EH (cell line): ENCODE data around the gene DCLK3.

Source experiments
- DNase-seq: peaks from one replicate; pipeline ENCODE4 v3.0.0-alpha.2; 2015; ENCODE audit warnings: low read depth

DCLK3 gene

DNA sequence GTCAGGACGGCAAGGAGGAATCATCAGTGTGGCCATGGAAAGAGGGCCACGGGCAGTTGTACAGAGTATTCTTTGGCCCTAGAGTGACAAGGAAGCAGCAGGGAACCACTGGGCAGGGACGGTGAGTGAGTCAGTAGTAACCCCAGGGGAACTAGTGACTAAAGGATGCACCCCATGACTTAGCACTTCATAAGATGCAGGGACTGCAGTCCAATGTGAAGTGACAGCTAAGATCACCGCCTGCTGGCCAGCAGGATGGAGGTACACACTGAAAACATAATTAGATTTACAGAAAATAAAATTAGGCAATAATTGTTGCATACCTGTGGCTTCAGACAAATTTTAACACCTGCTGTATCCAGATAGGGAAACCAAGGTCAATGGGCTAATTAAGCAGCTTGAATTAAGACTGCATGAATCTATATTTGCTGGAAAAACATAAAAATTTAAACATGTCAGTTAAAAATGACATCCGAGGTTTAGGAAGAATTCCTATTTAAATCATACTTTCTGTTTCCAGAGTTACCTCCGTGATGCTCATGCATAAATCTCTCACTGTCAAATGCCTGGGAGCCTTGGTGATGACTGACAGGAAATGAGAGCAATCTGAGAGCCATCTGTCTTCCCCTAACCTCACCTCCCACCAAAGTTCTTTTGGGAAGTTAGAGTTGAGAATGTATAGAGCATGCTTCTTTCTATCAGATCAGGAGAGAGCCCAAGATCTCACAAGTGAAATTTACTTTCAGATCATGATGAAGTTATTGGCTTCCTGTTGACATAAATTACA, 56.5 kb downstream of the DCLK3 start:
- DNase-seq: peak; percentile 87

DNA sequence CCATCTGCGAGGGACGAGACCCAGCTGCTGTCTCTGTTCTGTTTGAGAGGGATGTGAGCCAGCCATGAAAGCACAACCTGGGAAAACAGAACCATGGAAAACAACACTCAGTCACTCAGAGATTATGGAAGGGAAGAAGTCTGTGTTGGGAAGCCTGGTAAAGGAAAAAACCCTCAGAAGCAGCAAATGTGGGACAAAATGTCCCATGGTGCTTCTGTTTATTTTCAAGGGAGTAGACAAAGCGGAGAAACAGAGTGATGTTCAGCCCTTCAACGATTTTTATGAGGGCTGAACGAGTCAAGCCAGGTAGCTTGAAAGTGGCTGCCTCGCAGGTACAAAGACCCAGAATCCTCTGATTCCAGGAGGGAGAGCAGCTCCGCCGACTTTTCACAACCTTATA, 59.3 kb downstream of the DCLK3 start:
- DNase-seq: no peak

DNA sequence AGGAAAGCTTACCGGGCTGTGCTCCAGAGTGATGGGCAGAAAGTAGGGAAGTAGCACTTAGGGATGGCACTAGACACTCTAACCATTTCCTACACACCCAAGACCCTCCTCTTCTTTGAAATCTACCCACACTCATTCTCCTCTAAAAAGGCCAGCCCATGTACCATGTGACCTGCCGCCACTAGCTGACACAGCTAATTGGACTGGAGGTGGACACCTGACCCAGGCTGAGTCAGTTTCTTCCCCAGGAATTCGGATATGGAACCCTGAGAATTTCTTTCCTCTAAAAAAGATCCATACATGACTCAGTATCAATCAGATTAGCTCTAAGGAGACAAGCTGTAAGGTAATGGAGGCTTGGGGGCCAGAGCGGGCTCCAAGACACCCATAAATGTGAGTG, 60.1 kb downstream of the DCLK3 start:
- no peak for DNase-seq

DNA sequence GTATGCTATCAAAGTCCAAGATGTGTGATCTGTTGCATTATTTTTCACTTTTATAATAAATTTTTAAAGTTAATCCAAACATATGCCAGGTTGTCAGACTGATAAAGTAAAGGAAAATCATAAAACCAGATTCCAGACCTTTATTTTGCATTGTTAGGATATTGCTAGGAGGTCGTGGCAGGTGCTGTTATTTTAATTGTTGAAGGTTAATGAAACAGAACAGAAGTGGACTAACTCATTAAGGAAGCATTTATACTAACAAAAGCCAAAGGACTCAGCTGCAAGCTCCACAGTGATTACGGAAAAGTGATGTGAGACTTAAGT, 63.1 kb downstream of the DCLK3 start:
- DNase-seq: no peak

DNA sequence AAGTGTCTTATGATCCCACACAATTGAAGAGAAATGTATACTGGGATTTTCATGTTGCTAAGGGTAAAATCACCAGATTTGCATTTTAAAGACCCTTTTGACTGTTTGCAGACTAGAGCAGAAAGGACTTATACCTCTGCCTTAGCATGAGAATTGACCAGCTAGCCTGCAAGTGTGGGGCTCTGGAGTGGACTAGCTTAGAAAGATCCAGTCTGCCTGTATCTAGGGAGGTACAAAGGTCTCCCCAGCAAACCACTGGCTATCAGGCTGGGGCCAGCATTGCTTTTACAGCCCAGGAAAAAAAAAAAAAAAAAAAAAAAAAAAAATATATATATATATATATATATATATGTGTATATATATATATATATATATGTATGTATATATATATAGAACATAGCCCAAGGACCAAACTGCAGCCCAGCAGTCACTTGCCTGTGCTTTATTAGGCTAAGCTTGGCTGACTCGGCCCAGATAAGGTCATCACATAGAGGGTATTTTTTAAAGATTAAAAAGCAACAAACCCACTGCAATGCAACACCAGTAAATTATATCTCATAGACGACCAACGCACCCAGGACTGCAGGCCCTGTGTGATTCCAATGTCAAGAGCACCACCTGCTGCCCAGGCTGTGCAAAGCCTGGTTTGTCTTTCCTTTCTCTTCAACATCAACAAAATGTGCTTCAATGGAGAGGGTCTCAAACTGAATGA, 63.7 kb downstream of the DCLK3 start:
- DNase-seq: peak; percentile 86

DNA sequence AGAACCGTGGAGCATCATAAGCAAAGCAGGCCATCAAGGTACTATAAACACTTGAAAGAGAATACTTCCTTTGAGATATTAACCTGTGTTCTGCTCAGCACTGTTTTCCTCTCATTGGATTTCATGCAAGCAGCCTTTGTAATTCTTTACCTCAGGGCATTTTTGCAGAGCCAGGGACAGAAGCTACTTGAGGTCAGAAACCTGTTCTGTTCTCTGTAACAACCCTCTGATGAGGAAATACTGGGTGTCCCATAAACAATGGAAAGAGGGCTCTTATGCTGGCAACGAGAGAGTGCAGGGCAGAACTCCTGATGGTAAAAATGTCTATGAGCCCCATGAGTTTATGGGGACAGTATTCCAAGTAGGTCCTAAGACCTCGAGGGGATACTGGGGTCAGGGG, 66.0 kb downstream of the DCLK3 start:
- no peak for DNase-seq

DNA sequence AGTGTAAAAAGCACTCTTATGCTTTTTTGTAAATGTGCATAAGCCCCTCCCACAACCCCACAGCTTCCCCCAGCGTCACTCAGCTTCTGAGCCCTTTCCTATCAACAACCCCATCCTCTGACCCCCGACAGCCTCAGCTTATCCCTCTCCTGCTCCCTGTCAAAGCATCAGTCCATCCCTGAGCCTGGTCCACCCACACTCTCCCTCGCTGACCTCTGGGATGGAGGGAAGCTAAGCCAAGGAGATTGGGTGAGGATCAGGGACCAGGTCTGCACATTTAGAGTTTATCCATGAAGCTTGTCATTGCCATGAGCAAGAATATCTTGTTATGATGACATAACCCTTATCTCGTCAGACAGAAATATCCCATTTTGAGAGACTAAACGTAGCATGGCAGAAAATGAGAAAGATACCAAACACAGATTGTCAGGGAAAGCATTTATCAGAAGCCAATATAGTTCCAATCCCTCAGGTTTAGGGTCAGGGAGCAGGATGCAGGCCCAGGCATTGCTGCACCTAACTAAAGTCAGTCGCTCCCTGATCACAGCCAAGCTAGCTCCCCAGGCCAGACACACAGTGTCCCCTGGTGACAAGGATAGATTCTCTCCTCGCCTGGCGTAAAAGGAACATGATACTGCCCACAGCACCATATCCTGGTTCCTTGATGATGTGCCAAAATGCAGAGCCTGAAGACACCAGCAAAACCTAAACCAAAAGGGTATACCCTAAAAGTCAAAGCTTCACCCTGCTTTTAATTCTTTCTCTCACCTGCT, 66.9 kb downstream of the DCLK3 start:
- DNase-seq: peak; percentile 39

DNA sequence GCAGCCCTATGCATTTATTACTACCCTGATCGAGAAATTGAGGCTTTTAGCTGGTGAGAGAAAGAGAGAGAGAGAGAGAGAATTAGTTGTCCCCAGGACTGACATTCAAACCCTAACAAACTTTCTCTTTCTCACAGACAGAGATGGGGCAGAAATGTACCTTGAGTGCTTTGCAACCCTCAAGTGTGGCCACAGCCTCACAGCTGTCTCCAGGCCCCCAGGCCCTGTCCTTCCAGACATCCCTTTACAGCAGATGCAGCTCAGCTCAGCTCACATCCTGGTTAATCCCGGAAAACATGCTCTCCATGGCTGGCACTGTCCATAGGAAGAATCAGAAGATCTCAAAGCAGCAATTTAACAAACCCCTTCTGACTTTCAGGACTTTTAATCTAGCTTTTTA, 67.6 kb downstream of the DCLK3 start:
- peak; percentile 17 for DNase-seq

DNA sequence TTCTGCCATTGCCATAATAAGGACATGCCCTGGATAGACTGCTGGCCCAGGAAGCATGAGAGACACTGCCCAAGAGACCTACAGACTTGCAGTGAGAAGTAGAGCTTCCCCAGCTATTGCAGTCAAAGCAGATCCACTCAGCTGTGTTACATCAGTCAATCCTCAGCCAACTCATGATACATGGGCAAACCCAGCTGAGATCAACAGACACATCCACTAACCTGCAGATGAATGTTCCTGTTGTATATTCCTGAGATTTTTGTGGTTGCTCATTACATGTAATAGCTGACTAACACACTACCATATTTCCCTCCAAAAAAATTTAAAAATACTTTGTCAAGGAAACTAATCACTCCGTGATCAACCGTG, 68.6 kb downstream of the DCLK3 start:
- DNase-seq: peak; percentile 77

DNA sequence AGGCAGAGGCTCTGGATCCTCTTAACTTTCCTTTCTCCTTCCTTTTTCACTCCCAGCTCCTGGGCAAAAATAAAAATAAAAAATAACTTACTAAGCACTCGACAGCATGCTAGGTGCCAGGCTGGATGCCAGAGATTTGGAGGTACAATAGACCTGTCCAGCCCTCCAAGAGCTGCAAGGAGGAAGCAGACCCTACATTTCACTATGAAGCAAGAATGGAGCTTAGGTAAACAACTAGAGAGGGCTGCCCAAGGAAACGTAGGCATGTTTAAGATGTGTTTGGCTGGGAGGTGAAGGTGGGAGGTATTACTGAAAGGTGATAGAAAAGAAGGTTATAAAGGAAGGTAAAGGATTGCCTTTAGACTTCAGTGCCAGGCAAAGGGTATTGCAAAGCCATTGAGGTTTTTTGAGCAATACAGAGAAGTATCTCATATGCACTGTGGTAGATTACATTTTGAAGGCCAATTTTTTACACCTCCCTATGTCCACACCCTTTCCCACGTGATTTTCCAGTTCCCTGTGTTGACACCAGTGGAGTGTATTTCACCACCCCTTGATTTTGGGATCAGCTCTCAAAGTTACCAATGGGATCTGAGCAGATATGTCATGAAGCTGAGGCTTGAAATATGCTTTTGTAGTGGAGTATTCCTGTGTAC, 69.1 kb downstream of the DCLK3 start:
- DNase-seq: no peak

DNA sequence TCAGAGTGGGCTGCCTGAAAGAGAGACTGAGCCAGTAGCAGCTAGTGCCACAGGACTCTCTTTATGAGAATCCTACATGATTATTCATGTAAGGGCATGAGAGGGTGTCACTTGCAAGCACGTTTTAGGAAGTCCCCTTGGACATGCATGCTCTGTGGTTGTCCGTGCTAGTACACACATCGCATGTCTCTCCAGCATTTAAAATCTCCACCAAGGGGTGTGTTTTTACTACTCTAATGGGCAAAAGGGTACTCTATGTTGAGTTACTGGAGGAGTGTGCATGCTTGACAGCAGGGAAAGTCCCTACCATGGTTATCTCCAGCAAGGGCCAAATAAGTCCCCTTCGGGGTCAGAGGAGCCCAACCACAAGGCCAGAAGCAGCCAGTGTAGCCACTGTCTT, 70.7 kb downstream of the DCLK3 start:
- no peak for DNase-seq

DNA sequence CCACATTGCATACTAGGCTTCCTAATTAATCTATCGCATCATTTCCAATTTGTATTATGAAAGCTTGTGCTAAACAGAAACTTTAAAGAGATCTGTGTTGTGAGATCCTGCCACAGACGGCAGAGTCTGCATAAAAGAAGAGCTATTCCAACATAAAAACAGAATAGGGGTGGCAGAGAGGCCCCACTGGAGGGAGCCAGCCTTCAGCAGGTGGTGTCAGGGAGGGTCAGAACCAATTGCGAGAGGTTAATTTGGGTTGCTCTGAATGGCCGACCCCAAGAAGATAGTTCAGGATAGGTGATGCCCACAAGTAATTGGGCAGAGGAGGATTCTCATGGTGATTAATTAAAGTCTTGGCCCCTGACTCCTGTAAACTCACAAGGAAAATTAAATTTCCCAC, 74.8 kb downstream of the DCLK3 start:
- no peak for DNase-seq

DNA sequence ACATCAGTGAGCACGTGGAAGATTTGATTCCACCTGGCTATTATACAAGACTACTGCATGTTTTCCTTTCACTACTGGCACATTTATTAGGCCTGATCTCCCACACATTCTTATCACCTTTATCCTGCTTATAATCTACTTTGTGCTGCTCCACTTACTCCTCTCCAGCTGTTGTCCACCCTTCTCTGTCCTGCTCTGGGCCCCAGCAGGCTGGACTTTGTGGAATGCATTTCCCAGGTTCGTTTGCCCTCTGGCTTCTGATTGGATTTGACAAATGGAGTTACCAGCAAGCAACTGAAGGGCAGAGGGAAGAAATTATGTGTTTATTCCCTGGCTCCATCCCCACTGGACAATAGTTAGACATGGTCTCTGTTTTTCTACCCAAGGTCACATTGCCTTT, 75.5 kb downstream of the DCLK3 start:
- no peak for DNase-seq

DNA sequence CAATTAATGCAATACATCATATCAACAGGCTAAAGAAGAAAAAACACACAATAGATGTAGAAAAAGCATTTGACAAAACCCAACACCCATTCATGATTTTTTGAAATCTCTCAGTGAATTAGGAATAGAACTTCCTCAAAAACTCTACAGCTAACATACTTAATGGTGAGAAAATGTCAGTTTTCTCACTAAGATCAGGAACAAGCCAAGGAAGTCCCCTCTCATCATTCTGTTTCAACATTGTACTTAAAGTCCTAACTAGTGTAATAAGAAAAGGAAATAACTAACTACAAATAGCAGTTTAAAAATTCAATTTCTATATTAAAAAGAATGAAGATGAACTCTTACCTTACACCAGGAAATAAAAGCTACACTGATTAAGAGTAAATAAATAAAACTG, 77.8 kb downstream of the DCLK3 start:
- no peak for DNase-seq

DNA sequence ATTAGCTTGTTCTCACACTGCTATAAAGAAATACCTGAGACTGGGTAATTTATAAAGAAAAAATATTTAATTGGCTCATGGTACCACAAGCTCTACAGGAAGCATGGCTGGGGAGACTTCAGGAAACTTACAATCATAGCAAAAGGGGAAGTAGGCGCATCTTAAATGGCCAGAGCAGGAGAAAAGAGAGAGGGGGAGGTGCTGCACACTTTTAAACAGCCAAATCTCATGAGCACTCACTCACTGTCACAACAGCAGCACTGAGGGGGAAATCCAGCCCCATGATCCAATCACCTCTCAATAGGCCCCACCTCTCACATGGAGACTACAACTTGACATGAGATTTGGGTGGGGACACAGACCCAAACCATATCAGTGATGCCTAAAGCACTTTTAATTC, 82.5 kb downstream of the DCLK3 start:
- DNase-seq: no peak

DNA sequence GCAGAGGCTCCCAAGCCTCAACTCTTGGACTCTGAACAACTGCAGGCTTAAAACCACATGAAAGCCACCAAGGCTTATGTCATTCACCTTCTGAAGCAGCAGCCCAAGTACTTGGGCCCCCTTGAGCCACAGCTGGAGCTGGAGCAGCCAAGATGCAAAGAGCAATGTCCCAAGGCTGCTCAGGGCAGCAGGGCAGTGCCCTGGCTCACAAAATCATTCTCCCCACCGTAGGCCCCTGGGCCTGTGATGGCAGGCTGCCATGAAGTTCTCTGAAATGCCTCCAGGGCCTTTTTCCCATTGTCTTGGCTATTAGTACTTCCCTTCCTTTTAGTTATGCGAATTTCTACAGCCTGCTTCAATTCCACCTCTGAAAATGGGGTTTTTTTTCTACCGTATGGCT, 83.4 kb downstream of the DCLK3 start:
- peak; percentile 11 for DNase-seq

DNA sequence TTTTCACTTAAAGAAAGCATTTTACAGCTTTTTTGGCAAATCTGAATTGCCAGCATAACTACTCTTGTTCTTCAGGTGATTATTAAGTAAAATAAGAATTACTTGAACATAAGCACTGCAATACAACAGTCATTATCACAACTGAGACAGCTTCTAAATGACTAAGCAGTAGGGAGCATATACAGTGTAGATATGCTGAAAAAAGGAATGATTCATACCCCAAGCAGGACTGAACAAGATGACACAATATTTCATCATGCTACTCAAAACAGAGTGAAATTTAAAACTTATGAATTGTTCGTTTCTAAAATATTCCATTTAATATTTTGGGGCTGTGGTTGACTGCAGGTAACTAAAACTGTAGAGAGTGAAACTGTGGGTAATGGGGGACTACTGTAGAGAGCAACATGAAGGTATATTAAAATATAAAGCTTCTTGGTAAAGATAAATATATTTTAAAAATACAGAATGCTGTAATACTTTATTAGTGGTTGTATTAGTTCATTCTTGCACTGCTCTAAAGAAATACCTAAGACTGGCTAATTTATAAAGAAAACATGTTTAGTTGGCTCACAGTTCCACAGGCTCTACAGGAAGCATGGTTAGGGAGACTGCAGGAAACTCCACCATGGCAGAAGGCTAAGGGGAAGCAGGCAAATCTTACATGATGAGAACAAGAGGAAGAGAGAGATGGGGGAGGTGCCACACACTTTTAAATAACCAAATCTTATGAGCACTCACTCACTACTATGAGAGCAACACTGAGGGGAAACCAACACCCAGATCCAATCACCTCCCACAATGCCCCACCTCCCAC, 84.8 kb downstream of the DCLK3 start:
- peak; percentile 90 for DNase-seq

DNA sequence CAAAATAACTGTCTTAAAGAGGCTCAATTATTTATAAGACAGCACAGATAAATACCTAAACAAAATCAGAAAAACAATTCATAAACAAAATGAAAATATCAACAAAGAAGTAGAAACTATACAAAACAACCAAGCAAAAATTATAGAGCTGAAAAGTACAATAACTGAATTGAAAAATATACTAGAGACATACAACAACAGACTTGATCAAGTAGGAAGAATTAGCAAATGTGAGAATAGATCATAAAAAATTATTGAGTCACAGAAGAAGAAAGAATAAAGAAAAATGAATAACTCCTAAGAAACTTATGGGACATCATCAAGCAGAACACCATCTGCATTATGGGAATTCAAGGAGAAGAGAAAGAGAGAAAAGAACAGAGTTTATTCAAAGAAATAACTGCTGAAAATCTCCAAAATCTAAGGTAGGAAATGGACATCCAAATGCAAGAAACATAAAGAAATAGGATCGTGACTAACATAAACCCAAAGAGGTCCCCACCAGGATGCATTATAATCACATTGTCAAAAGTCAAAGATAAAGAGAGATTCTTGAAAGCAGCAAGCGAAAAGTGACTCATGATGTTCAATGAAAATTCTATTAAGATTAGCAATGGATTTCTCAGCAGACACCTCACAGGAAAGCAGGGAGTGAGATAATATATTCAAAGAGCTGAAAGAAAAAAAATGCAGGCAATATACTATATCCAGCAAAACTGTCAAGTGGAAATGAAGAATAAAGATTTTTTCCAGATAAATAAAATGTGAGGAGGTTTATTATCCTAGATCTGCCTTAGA, 85.9 kb downstream of the DCLK3 start:
- DNase-seq: peak; percentile 78

DNA sequence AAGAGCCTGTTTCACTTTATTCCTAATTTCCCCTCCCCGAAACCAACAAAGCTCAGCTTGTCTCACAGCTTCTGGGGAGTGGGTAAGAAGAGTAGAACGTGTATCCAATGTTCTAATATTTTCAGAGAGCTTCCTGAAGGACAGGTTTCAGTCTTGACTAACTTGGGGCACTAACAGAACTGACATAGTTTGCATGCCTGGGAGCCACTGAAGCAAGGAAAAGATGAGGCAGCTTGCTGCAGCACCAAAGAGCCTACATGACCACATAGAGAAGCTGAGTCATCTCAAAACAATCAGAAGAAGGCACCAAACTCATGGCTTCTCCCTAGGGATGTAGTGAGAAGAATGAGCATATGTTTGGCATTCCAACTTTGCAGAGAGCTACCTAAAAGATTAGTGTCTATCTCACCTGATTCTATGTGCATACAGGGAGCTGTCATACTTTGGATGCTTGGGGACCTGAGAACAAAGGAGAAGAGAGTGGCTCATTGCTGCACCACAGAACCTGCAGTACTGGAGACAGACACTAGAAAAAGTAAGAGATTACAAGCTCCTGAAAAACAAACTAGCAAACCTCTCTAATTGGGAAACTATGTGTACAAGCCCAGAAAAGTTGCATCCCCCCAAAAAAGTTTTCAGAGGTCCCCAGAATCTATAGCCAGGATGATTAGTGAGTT, 86.9 kb downstream of the DCLK3 start:
- DNase-seq: peak; percentile 98

DNA sequence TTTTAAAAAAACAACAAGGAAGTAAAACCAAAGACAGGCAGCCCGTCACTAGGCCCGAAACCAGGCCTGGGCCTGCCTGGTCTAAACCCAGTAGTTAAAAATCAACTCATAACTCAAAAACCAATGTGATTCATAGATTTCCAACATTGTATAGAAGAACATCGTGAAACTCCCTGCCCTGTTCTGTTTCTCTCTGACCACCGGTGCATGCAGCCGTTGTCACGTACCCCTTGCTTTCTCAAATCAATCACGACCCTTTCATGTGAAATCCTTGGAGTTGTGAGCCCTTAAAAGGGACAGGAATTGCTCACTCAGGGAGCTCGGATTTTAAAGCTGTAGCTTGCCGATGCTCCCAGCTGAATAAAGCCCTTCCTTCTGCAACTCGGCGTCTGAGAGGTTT, 89.5 kb downstream of the DCLK3 start:
- DNase-seq: no peak
